ENCODE measurements around the gene ZNF655.

ZNF655 gene

GRCh38 chr7:99607548-99607947 is 49.1 kb downstream of the ZNF655 start:
- no peak for DNase-seq

GRCh38 chr7:99614495-99614894 is 56.1 kb downstream of the ZNF655 start:
- no peak for DNase-seq

GRCh38 chr7:99615989-99616358 is 57.5 kb downstream of the ZNF655 start:
- DNase-seq = no peak

GRCh38 chr7:99616359-99617191 is 58.1 kb downstream of the ZNF655 start, which contains the start of gene ZSCAN25:
Gene ZSCAN25 (plus strand): TSS chr7:99616946. CDS start chr7:99619607, 2,661 bp downstream.
- peak; percentile 83 for DNase-seq

GRCh38 chr7:99617192-99617781 is 58.8 kb downstream of the ZNF655 start:
- DNase-seq = no peak

GRCh38 chr7:99618726-99619125 is 60.3 kb downstream of the ZNF655 start:
- DNase-seq = no peak

GRCh38 chr7:99619571-99620130 is 61.2 kb downstream of the ZNF655 start:
- DNase-seq = no peak

GRCh38 chr7:99621271-99621670 is 62.8 kb downstream of the ZNF655 start:
- no peak for DNase-seq

GRCh38 chr7:99622596-99622995 is 64.2 kb downstream of the ZNF655 start:
- no peak for DNase-seq

GRCh38 chr7:99623091-99623693 is 64.8 kb downstream of the ZNF655 start:
- no peak for DNase-seq

GRCh38 chr7:99623702-99624447 is 65.4 kb downstream of the ZNF655 start:
- no peak for DNase-seq

- DNase-seq = no peak
Observed at GRCh38 chr7:99624484-99624883, 66.0 kb downstream of the ZNF655 start.

- no peak for DNase-seq
Observed at GRCh38 chr7:99625321-99625720, 66.9 kb downstream of the ZNF655 start.

- no peak for DNase-seq
Observed at GRCh38 chr7:99625961-99626360, 67.5 kb downstream of the ZNF655 start.
